MM.1S (cell line): ENCODE data around the gene MYPN.

Experiments
- DNase-seq: peaks from one replicate; pipeline ENCODE4 v3.0.0-alpha.2; 2015
- H2AFZ ChIP-seq: fragments of 300-600 bp; sonication (generic); 2 replicates; pipeline ENCODE4 v1.6.0; 2016; ENCODE audit warnings: antibody characterized with exemption, low read length
- H3F3A ChIP-seq: fragments of 300-600 bp; sonication (generic); 2 replicates; pipeline ENCODE4 v1.6.1; 2016; ENCODE audit warnings: mild to moderate bottlenecking, antibody characterized with exemption, low read length, moderate library complexity, mixed read lengths; ENCODE audit not compliant: insufficient read depth
- H3K27ac ChIP-seq: fragments of 300-600 bp; sonication (generic); 2 replicates; pipeline ENCODE4 v1.5.1; 2016; ENCODE audit warnings: mild to moderate bottlenecking, low read length
- H3K27me3 ChIP-seq: fragments of 300-600 bp; sonication (generic); replicated peaks from 2 replicates; pipeline ENCODE4 v1.6.0; 2016; ENCODE audit warnings: low read length; ENCODE audit not compliant: insufficient read depth
- H3K36me3 ChIP-seq: fragments of 300-600 bp; sonication (generic); replicated peaks from 2 replicates; pipeline ENCODE4 v1.6.1; 2016; ENCODE audit warnings: mild to moderate bottlenecking, low read length, mixed read lengths; ENCODE audit not compliant: insufficient read depth
- H3K4me1 ChIP-seq: fragments of 300-600 bp; sonication (generic); 2 replicates; pipeline ENCODE4 v1.6.1; 2016; ENCODE audit warnings: low read length, mixed read lengths
- H3K4me2 ChIP-seq: fragments of 300-600 bp; sonication (generic); 2 replicates; pipeline ENCODE4 v1.6.0; 2016; ENCODE audit warnings: low read depth, low read length
- H3K4me3 ChIP-seq: fragments of 300-600 bp; sonication (generic); 2 replicates; pipeline ENCODE4 v1.5.1; 2016; ENCODE audit warnings: low read length, mixed read lengths
- H3K79me2 ChIP-seq: fragments of 300-600 bp; sonication (generic); 2 replicates; pipeline ENCODE4 v1.6.1; 2016; ENCODE audit warnings: mixed run types, low read length, mixed read lengths
- H3K9ac ChIP-seq: fragments of 300-600 bp; sonication (generic); 2 replicates; pipeline ENCODE4 v1.6.1; 2016; ENCODE audit warnings: low read length, mixed read lengths
- H3K9me2 ChIP-seq: fragments of 300-600 bp; sonication (generic); replicated peaks from 2 replicates; pipeline ENCODE4 v1.6.1; 2016; ENCODE audit warnings: mild to moderate bottlenecking, low read length, mixed read lengths; ENCODE audit not compliant: insufficient read depth
- H3K9me3 ChIP-seq: fragments of 300-600 bp; sonication (generic); replicated peaks from 2 replicates; pipeline ENCODE4 v1.6.1; 2016; ENCODE audit warnings: mild to moderate bottlenecking, low read length, mixed read lengths; ENCODE audit not compliant: insufficient read depth
- H4K20me1 ChIP-seq: fragments of 300-600 bp; sonication (generic); 2 replicates; pipeline ENCODE4 v1.6.1; 2016; ENCODE audit warnings: mild to moderate bottlenecking, low read length, moderate library complexity, mixed read lengths; ENCODE audit not compliant: insufficient read depth
- EZH2 ChIP-seq: fragments of 300-600 bp; sonication (generic); optimal IDR thresholded peaks from 2 replicates; pipeline ENCODE3; 2017; ENCODE audit warnings: low read depth, mild to moderate bottlenecking, antibody characterized with exemption, low read length, mixed read lengths
- EZH2phosphoT487 ChIP-seq: fragments of 300-600 bp; sonication (generic); IDR thresholded peaks from 2 replicates; pipeline ENCODE4 v1.6.1; 2018; ENCODE audit warnings: antibody characterized with exemption, low read length
- TF ChIP-seq, protein P1 (sequence below): fragments of 300-600 bp; sonication (generic); IDR thresholded peaks from 2 replicates; pipeline ENCODE4 v1.5.1; 2016; ENCODE audit warnings: antibody characterized with exemption, low read length, mixed read lengths

MYPN gene

DNA sequence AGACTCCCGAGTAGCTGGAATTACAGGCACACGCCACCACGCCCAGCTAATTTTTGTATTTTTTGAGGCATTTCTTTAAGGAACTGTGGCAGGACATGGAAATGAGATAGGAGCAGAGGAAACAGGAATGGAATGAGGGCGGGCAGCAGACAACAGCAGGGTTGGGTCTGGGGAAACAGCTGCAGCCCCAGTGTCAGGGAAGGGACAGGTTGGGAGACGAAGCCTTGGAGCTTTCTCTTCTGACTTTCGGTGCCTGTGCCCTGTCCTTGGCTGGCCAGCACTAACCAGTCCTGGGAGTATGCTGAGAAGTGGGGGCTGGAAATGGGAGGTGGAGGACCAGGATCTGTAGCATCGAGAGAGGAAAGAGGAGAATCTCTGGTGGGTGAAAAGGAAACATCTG is 75.3 kb downstream of the MYPN start:
- no peaks in the 10 kb centered on the region for H4K20me1 ChIP-seq
- TF ChIP-seq EZH2 = no peak
- TF ChIP-seq, protein P1, sequence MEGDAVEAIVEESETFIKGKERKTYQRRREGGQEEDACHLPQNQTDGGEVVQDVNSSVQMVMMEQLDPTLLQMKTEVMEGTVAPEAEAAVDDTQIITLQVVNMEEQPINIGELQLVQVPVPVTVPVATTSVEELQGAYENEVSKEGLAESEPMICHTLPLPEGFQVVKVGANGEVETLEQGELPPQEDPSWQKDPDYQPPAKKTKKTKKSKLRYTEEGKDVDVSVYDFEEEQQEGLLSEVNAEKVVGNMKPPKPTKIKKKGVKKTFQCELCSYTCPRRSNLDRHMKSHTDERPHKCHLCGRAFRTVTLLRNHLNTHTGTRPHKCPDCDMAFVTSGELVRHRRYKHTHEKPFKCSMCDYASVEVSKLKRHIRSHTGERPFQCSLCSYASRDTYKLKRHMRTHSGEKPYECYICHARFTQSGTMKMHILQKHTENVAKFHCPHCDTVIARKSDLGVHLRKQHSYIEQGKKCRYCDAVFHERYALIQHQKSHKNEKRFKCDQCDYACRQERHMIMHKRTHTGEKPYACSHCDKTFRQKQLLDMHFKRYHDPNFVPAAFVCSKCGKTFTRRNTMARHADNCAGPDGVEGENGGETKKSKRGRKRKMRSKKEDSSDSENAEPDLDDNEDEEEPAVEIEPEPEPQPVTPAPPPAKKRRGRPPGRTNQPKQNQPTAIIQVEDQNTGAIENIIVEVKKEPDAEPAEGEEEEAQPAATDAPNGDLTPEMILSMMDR = no peak
- TF ChIP-seq EZH2phosphoT487 = no peak
- H3K9me2 ChIP-seq = no peaks in the 10 kb centered on the region
- H3K27me3 ChIP-seq = no peaks in the 10 kb centered on the region
- DNase-seq = no peak
- no peak overlapping the region for H3K4me2 ChIP-seq
- H3K9me3 ChIP-seq = no peaks in the 10 kb centered on the region
- H3K36me3 ChIP-seq = no peaks in the 10 kb centered on the region
- no peaks in the 10 kb centered on the region for H3F3A ChIP-seq
- no peak overlapping the region for H3K27ac ChIP-seq
- H2AFZ ChIP-seq = no peak overlapping the region
- no peak overlapping the region for H3K4me3 ChIP-seq
- no peak overlapping the region for H3K9ac ChIP-seq
- no peaks in the 10 kb centered on the region for H3K4me1 ChIP-seq
- H3K79me2 ChIP-seq = no peaks in the 10 kb centered on the region

GRCh38 chr10:68185085-68185484 is 75.8 kb downstream of the MYPN start:
- H4K20me1 ChIP-seq = no peaks in the 10 kb centered on the region
- no peaks in the 10 kb centered on the region for H3F3A ChIP-seq
- H3K79me2 ChIP-seq = no peaks in the 10 kb centered on the region
- no peak overlapping the region for H3K27ac ChIP-seq
- H3K9me2 ChIP-seq = no peaks in the 10 kb centered on the region
- H3K36me3 ChIP-seq = no peaks in the 10 kb centered on the region
- H3K4me2 ChIP-seq = no peak overlapping the region
- no peaks in the 10 kb centered on the region for H3K27me3 ChIP-seq
- no peak overlapping the region for H3K4me3 ChIP-seq
- H3K9ac ChIP-seq = no peak overlapping the region
- TF ChIP-seq EZH2phosphoT487 (no peak), EZH2 (no peak)
- TF ChIP-seq, protein P1 = no peak
- H3K4me1 ChIP-seq = no peaks in the 10 kb centered on the region
- no peak for DNase-seq
- no peaks in the 10 kb centered on the region for H3K9me3 ChIP-seq
- H2AFZ ChIP-seq = no peak overlapping the region

DNA sequence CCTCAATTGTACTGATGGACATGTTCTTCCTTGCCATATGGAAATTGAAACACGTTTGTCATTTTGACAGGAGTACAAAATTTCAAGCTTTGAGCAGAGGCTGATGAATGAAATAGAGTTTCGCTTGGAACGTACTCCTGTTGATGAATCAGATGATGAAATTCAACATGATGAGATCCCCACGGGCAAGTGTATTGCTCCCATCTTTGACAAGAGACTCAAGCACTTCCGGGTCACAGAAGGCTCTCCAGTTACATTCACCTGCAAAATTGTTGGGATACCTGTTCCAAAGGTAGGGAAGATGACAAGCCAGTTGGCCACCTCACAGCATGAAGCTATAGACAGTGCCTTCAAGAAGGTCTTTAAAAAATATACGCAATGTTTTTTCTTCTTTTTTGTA is 79.5 kb downstream of the MYPN start:
- Histone ChIP-seq H3K9ac (no peak overlapping the region), H3K9me3 (no peaks in the 10 kb centered on the region), H4K20me1 (no peaks in the 10 kb centered on the region), H3K4me1 (no peaks in the 10 kb centered on the region), H3K9me2 (no peaks in the 10 kb centered on the region), H3K4me2 (no peak overlapping the region), H3K27me3 (no peaks in the 10 kb centered on the region), H3K79me2 (no peaks in the 10 kb centered on the region), H3F3A (no peaks in the 10 kb centered on the region), H2AFZ (no peak overlapping the region), H3K36me3 (no peaks in the 10 kb centered on the region), H3K4me3 (no peak overlapping the region), H3K27ac (no peak overlapping the region)
- DNase-seq = no peak
- TF ChIP-seq EZH2 (no peak), EZH2phosphoT487 (no peak)
- TF ChIP-seq, protein P1 = no peak
